ENCODE data around the gene P4HA1. TPM values are rescaled to one million over a fixed set of nuclear protein-coding genes. Genes with fewer than 3 reads are reported as not detected.
A peak's percentile ranks its signal among the peaks of the same experiment; 100 is the strongest.

Gene P4HA1
- total and polyA plus RNA-seq, 3 experiments from 2014 or later: 23.3 to 31.9 (median 28.7) TPM

- H3K27me3 Mint-ChIP-seq: peaks cover 0 to 2% of the 10 kb centered on the region in 2 donors
- DNase-seq: no peak
- H3K4me1 Mint-ChIP-seq: peaks cover 27 to 41% (median 41%) of the 10 kb centered on the region in 3 donors
- CTCF ChIA-PET: interaction anchor here (0.8 to 8.3 kb wide), 4 partner anchors 10 to 66 kb away, joined by 3 to 105 read pairs (median 12); no protein-coding TSS in a partner anchor
- Histone ChIP-seq H3K9me3 (ENCODE audit: low read length) (no peaks in the 10 kb centered on the region), H3K4me1 (ENCODE audit: insufficient read depth, low read length) (peaks cover 14% of the 10 kb centered on the region), H3K27ac (ENCODE audit: low read depth, low read length) (peak overlapping the region; percentile 88), H3K36me3 (ENCODE audit: insufficient read depth, low read length) (no peaks in the 10 kb centered on the region), H3K4me3 (ENCODE audit: low read length) (peak overlapping the region; percentile 70), H3K27me3 (ENCODE audit: insufficient read depth, low read length, poor library complexity, severe bottlenecking) (no peaks in the 10 kb centered on the region)
- peaks cover 0 to 14% (median 2%) of the 10 kb centered on the region in 3 donors for H3K36me3 Mint-ChIP-seq
- H3K4me3 Mint-ChIP-seq: peak overlapping the region in 6 of 7 donors; percentile 19 to 97 (median 76)
- no peaks in the 10 kb centered on the region for H3K9me3 Mint-ChIP-seq
- H3K27ac Mint-ChIP-seq: peak overlapping the region in 4 of 8 donors; percentile 29 to 91 (median 57)
- POLR2A ChIA-PET: interaction anchor here (0.5 to 0.6 kb wide), 3 partner anchors 41 to 153 kb away, joined by 3 to 6 read pairs (median 4); partner anchors contain the start of gene DNAJC9
Measured at GRCh38 chr10:73093922-73094850, 2.5 kb downstream of the P4HA1 start.

DNA sequence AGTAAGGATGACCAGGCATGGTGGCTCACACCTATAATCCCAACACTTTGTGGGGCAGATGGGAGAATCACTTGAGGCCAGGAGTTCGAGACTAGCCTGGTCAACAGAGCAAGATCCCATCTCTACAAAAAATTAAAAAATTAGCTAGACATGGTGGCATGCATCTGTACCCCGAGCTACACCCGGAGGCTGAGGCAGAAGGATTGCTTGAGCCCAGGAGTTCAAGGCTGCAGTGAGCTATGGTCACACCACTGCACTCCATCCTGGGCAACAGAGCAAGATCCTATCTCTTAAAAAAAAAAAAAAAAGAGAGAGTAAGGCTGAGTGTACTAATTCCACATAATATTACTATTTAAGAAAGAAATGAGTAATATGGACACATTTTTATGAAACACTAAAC, 3.8 kb downstream of the P4HA1 start:
- Mint-ChIP-seq H3K9me3 (no peaks in the 10 kb centered on the region), H3K36me3 (peaks cover 0 to 13% (median 2%) of the 10 kb centered on the region in 3 donors), H3K27ac (peak overlapping the region in 1 of 8 donors; percentile 18), H3K27me3 (peaks cover 0 to 2% of the 10 kb centered on the region in 2 donors), H3K4me3 (peak overlapping the region in 1 of 7 donors; percentile 69), H3K4me1 (peaks cover 27 to 45% (median 41%) of the 10 kb centered on the region in 3 donors)
- H3K36me3 ChIP-seq (ENCODE audit: insufficient read depth, low read length): no peaks in the 10 kb centered on the region
- H3K4me1 ChIP-seq (ENCODE audit: insufficient read depth, low read length): peaks cover 14% of the 10 kb centered on the region
- H3K27ac ChIP-seq (ENCODE audit: low read depth, low read length): no peak overlapping the region
- CTCF ChIA-PET: interaction anchor here (0.6 to 8.3 kb wide), 3 partner anchors 10 to 67 kb away, joined by 3 to 105 read pairs (median 4); no protein-coding TSS in a partner anchor
- DNase-seq: no peak
- H3K4me3 ChIP-seq (ENCODE audit: low read length): no peak overlapping the region
- POLR2A ChIA-PET: interaction anchor here (0.7 kb wide), 1 partner anchor 320 kb away, joined by 4 read pairs; no protein-coding TSS in a partner anchor
- H3K27me3 ChIP-seq (ENCODE audit: insufficient read depth, low read length, poor library complexity, severe bottlenecking): no peaks in the 10 kb centered on the region
- H3K9me3 ChIP-seq (ENCODE audit: low read length): no peaks in the 10 kb centered on the region

GRCh38 chr10:73088304-73088703, 8.4 kb downstream of the P4HA1 start:
- peaks cover 0 to 5% (median 4%) of the 10 kb centered on the region in 3 donors for H3K36me3 Mint-ChIP-seq
- Histone ChIP-seq H3K36me3 (ENCODE audit: insufficient read depth, low read length) (no peaks in the 10 kb centered on the region), H3K9me3 (ENCODE audit: low read length) (no peaks in the 10 kb centered on the region), H3K4me3 (ENCODE audit: low read length) (no peak overlapping the region), H3K4me1 (ENCODE audit: insufficient read depth, low read length) (no peaks in the 10 kb centered on the region), H3K27me3 (ENCODE audit: insufficient read depth, low read length, poor library complexity, severe bottlenecking) (no peaks in the 10 kb centered on the region), H3K27ac (ENCODE audit: low read depth, low read length) (no peak overlapping the region)
- DNase-seq: no peak
- no peak overlapping the region for H3K27ac Mint-ChIP-seq
- no peaks in the 10 kb centered on the region for H3K27me3 Mint-ChIP-seq
- ChIA-PET CTCF (no interaction called here), POLR2A (no interaction called here)
- peaks cover 10 to 26% (median 10%) of the 10 kb centered on the region in 3 donors for H3K4me1 Mint-ChIP-seq
- no peak overlapping the region for H3K4me3 Mint-ChIP-seq
- no peaks in the 10 kb centered on the region for H3K9me3 Mint-ChIP-seq

GRCh38 chr10:73086816-73087215, 9.8 kb downstream of the P4HA1 start:
- H3K27ac Mint-ChIP-seq: no peak overlapping the region
- ChIA-PET CTCF (no interaction called here), POLR2A (interaction anchor here (0.7 kb wide), 1 partner anchor 752 kb away, joined by 6 read pairs; no protein-coding TSS in a partner anchor)
- H3K27ac ChIP-seq (ENCODE audit: low read depth, low read length): no peak overlapping the region
- H3K4me1 Mint-ChIP-seq: peaks cover 11 to 27% (median 12%) of the 10 kb centered on the region in 3 donors
- no peaks in the 10 kb centered on the region for H3K27me3 Mint-ChIP-seq
- H3K36me3 ChIP-seq (ENCODE audit: insufficient read depth, low read length): no peaks in the 10 kb centered on the region
- DNase-seq: no peak
- H3K9me3 Mint-ChIP-seq: no peaks in the 10 kb centered on the region
- H3K4me3 ChIP-seq (ENCODE audit: low read length): no peak overlapping the region
- no peaks in the 10 kb centered on the region for H3K9me3 ChIP-seq (ENCODE audit: low read length)
- H3K36me3 Mint-ChIP-seq: peaks cover 0 to 5% (median 2%) of the 10 kb centered on the region in 3 donors
- no peaks in the 10 kb centered on the region for H3K4me1 ChIP-seq (ENCODE audit: insufficient read depth, low read length)
- H3K4me3 Mint-ChIP-seq: no peak overlapping the region
- H3K27me3 ChIP-seq (ENCODE audit: insufficient read depth, low read length, poor library complexity, severe bottlenecking): no peaks in the 10 kb centered on the region

DNA sequence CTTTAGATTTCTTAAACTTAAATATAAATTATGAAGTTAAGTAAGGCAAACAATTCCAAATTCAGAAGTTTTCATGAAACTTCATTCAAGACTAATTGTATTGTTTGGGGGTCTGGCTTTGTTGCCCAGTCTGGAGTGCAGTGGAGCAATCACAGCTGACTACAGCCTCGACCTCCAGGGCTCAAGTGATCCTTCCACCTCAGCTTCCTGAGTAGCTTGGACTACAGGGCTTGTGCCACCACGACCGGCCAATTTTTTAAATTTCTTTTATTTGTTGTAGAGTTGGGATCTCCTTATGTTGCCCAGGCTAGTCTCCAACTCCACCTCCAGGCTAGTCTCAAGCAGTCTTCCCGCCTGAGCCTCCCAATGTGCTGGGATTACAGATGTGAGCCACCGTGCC, 12.5 kb downstream of the P4HA1 start:
- CTCF ChIA-PET: interaction anchor here (4.1 kb wide), 1 partner anchor 12 kb away, joined by 22 read pairs; the partner anchor contains the start of gene P4HA1
- no peaks in the 10 kb centered on the region for H3K36me3 ChIP-seq (ENCODE audit: insufficient read depth, low read length)
- DNase-seq: no peak
- Mint-ChIP-seq H3K27ac (no peak overlapping the region), H3K4me1 (peaks cover 7 to 31% (median 16%) of the 10 kb centered on the region in 3 donors), H3K36me3 (peaks cover 0 to 4% (median 2%) of the 10 kb centered on the region in 3 donors), H3K27me3 (no peaks in the 10 kb centered on the region), H3K4me3 (no peak overlapping the region), H3K9me3 (no peaks in the 10 kb centered on the region)
- H3K4me1 ChIP-seq (ENCODE audit: insufficient read depth, low read length): no peaks in the 10 kb centered on the region
- no peak overlapping the region for H3K27ac ChIP-seq (ENCODE audit: low read depth, low read length)
- no peak overlapping the region for H3K4me3 ChIP-seq (ENCODE audit: low read length)
- POLR2A ChIA-PET: no interaction called here
- H3K27me3 ChIP-seq (ENCODE audit: insufficient read depth, low read length, poor library complexity, severe bottlenecking): no peaks in the 10 kb centered on the region
- no peaks in the 10 kb centered on the region for H3K9me3 ChIP-seq (ENCODE audit: low read length)

DNA sequence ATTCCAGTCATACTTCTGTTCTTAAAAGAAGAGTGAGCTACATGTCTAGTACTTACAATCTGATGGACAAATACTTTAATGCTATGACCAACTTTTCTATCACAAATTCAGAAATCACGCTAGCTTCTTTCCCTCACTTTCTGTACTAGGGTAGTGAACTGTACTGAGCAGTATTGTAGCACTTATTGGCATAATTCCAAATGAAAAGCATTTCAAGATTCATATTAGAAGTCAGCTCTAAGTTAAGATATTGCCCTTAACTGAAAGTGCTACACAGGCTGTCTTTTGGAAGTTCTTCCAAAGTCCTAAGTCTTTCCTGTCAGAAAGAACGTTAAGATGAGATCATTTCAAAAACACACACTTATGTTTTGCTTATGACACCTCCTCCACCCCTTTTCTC, 13.4 kb downstream of the P4HA1 start:
- no peak overlapping the region for H3K27ac Mint-ChIP-seq
- no peaks in the 10 kb centered on the region for H3K27me3 Mint-ChIP-seq
- no peaks in the 10 kb centered on the region for H3K27me3 ChIP-seq (ENCODE audit: insufficient read depth, low read length, poor library complexity, severe bottlenecking)
- ChIA-PET POLR2A (no interaction called here), CTCF (interaction anchor here (4.1 kb wide), 1 partner anchor 13 kb away, joined by 22 read pairs; the partner anchor contains the start of gene P4HA1)
- H3K9me3 ChIP-seq (ENCODE audit: low read length): no peaks in the 10 kb centered on the region
- peaks cover 7 to 31% (median 16%) of the 10 kb centered on the region in 3 donors for H3K4me1 Mint-ChIP-seq
- H3K4me3 ChIP-seq (ENCODE audit: low read length): no peak overlapping the region
- no peak overlapping the region for H3K27ac ChIP-seq (ENCODE audit: low read depth, low read length)
- H3K4me1 ChIP-seq (ENCODE audit: insufficient read depth, low read length): no peaks in the 10 kb centered on the region
- H3K36me3 ChIP-seq (ENCODE audit: insufficient read depth, low read length): no peaks in the 10 kb centered on the region
- no peak for DNase-seq
- peaks cover 0 to 4% (median 2%) of the 10 kb centered on the region in 3 donors for H3K36me3 Mint-ChIP-seq
- no peaks in the 10 kb centered on the region for H3K9me3 Mint-ChIP-seq
- no peak overlapping the region for H3K4me3 Mint-ChIP-seq

DNA sequence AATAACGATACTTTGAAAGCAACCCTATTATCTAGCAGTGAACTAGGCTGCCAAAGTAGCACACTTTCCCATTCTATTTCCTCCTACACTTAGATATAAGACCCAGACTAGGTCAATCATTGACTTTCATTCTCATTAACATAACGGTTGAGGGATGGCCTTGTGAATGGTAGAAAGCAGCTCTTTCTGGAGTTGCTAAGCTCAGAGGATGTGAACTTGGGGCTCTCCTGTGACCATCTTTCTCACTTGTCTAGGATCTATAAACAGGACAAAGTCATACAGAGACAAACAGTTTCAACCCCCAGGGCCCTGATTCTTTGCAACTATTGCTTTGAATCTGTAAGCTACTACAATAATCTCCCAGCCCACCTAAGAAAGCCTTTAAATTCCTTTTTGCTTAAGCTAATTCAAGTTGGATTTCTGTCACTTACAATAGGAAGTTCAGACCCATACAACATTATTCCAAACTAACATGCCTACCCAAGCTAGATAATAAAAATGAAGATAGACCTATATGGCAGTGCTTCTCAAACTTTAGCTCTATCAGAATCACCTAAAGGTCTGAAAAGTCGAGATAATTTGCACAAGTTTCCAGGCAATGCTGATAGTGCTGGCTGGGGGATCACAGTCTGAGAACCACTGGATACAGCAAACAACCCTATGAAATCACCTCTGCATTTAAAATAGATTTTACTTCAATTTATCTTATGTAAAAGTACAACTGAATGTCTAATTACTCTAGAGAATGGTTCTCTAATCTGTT, 16.7 kb downstream of the P4HA1 start:
- Mint-ChIP-seq H3K36me3 (peaks cover 0 to 5% (median 1%) of the 10 kb centered on the region in 3 donors), H3K4me1 (peaks cover 18 to 32% (median 23%) of the 10 kb centered on the region in 3 donors), H3K9me3 (no peaks in the 10 kb centered on the region), H3K4me3 (no peak overlapping the region), H3K27ac (peak overlapping the region in 1 of 8 donors; percentile 4), H3K27me3 (no peaks in the 10 kb centered on the region)
- DNase-seq: no peak
- no peaks in the 10 kb centered on the region for H3K9me3 ChIP-seq (ENCODE audit: low read length)
- CTCF ChIA-PET: interaction anchor here (1.3 kb wide), 1 partner anchor 17 kb away, joined by 3 read pairs; the partner anchor contains the start of gene P4HA1
- POLR2A ChIA-PET: no interaction called here
- H3K36me3 ChIP-seq (ENCODE audit: insufficient read depth, low read length): no peaks in the 10 kb centered on the region
- no peaks in the 10 kb centered on the region for H3K4me1 ChIP-seq (ENCODE audit: insufficient read depth, low read length)
- no peak overlapping the region for H3K27ac ChIP-seq (ENCODE audit: low read depth, low read length)
- no peak overlapping the region for H3K4me3 ChIP-seq (ENCODE audit: low read length)
- H3K27me3 ChIP-seq (ENCODE audit: insufficient read depth, low read length, poor library complexity, severe bottlenecking): no peaks in the 10 kb centered on the region

Measured in CD8-positive, alpha-beta memory T cell (primary cell).